Measurements from ENCODE around the gene ZNF146.
"Not testable (repeated sequence)": the region's sequence is repeated elsewhere in the genome, so short reads cannot be mapped to it uniquely, and the experiment has no call there.

The ZNF146 gene

GRCh38 chr19:36214386-36215275, at the start of gene ZNF146, which contains the start of gene ZNF565:
Gene ZNF146, plus strand, starts transcription at chr19:36215106. Its CDS starts 21,335 bp downstream, at chr19:36236441.
Gene ZNF565, minus strand, starts transcription at chr19:36214665. Its CDS starts 12,680 bp downstream, at chr19:36201985.
- DNase-seq: peak; percentile 99

DNA sequence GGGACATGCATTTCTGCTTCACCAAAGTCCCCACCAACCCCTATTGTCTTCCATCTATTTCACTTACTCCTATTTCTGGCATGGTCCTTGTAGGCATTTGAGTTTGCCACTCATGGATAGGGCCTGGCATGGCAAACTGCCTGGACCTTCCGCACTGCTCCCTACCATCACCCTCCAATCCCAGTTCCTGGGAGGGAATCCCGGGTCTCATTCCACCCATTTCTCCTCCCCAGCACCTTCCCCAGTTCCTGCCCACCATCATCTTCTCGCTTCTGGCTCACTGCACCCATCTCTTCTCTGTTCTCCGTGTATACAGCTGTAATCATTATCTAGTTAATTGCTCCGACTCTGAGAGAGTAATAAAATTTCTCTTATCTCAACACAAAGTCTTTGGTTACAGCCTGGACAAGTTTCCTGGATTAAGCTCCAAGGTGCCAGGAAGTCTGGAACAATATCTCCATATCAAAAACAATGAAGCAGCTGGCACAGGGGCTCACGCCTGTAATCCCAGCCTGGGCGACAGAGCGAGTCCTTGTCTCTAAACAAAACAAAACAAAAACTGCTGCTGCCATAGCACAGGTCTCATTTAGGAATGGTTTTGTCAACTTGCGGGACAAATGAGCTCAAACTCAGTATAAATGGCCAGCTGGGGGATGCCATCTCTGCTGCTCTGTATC, 45.7 kb upstream of the ZNF146 start:
- no peak for DNase-seq

DNA sequence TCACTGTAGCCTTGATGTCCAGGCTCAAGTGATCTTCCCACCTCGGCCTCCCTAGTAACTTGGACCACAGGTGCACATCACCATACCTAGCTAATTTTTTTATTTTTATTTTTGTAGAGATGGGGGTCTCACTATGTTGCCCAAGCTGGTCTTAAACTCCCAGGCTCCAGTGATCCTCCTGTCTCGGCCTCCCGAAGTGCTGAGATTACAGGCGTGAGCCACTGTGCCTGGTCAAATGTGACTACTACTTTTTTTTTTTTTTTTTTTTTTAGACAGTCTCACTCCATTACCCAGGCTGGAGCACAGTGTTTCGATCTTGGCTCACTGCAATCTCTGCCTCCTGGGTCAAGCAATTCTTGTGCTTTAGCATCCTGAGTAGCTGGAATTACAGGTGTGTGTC, 42.1 kb upstream of the ZNF146 start:
- no peak for DNase-seq

- not testable (repeated sequence) for DNase-seq
These were observed 41.1 kb upstream of the ZNF146 start for GRCh38 chr19:36173846-36174245.

- not testable (repeated sequence) for DNase-seq
These were observed 35.8 kb upstream of the ZNF146 start for GRCh38 chr19:36179077-36179476.

DNA sequence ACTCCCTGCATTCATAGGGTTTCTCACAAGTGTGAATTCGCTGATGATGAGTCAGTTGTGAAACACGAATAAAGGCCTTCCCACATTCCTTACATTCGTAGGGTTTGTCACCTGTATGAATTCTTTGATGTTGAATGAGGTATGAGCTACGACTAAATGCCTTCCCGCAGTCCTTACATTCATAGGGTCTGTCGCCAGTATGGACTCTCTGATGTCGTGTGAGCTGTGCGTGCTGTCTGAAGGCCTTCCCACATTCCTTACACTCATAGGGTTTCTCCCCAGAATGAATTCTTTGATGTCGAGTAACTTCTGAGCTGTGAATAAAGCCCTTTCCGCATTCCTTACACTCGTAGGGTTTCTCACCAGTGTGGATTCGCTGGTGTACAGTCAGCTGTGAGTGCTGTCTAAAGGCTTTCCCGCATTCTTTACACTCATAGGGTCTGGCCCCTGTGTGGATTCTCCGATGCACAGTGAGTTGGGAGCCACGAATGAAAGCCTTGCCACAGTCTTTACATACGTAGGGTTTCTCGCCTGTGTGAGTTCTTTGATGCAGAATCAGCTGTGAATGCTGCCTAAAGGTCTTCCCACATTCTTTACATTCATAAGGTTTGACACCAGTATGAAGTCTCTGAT, 32.2 kb upstream of the ZNF146 start:
- DNase-seq: no peak

GRCh38 chr19:36183245-36183628, 31.7 kb upstream of the ZNF146 start:
- DNase-seq: no peak

DNA sequence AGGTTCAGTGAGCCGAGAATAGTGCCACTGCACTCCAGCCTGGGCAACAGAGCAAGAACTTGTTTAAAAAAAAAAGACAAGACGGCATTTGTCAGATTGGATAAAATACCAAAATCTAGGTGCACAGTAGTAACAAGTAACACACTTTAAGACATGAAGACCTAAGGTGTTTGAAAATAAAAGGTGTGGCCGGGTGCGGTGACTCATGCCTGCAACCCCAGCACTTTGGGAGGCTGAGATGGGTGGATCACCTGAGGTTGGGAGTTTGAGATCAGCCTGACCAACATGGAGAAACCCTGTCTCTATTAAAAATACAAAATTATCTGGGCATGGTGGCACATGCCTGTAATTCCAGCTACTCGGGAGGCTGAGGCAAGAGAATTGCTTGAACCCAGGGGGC, 28.2 kb upstream of the ZNF146 start:
- DNase-seq: not testable (repeated sequence)

GRCh38 chr19:36196249-36196648, 18.7 kb upstream of the ZNF146 start:
- DNase-seq: no peak

GRCh38 chr19:36198119-36198518, 16.8 kb upstream of the ZNF146 start:
- DNase-seq: no peak

GRCh38 chr19:36201684-36202083, 13.2 kb upstream of the ZNF146 start:
- DNase-seq: no peak

GRCh38 chr19:36203293-36203692, 11.6 kb upstream of the ZNF146 start:
- no peak for DNase-seq

GRCh38 chr19:36207605-36208252, 7.2 kb upstream of the ZNF146 start:
- no peak for DNase-seq

DNA sequence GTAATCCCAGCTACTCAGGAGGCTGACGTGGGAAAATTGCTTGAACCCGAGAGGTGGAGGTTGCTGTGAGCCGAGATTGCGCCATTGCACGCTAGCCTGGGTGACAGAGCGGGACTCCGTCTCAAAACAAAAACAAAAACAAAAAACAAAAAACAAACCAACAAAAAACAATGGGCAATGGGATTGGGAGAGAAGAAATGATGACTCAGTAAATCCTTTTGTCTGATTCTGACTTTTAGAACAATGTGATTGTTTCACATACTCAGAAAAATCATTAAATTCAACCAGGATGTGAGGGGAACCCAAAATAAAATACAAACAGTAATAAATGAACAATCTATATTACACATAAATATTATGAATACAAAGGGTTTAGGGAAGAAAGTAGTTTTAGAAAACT, 5.5 kb upstream of the ZNF146 start:
- DNase-seq: no peak

- DNase-seq: no peak
These were observed 4.4 kb upstream of the ZNF146 start for GRCh38 chr19:36210497-36210896.

DNA sequence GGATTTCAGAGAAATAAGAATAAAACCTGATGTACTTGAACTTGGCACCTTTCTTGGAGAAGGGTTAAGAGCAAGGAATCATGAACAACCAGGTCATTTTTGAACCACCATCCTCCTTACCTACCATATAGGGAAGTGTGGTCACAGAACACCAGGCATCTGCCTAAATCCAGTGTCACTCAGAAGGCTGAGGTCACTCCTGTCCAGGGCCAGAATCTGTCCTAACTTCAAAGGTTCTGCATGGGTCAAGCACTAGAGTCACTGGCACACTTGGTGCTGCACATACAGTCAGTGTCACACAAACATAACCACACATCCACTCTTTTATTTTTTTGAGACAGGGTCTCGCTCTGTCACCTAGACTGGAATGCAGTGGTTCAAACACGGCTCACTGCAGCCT, 2.0 kb upstream of the ZNF146 start:
- no peak for DNase-seq

DNA sequence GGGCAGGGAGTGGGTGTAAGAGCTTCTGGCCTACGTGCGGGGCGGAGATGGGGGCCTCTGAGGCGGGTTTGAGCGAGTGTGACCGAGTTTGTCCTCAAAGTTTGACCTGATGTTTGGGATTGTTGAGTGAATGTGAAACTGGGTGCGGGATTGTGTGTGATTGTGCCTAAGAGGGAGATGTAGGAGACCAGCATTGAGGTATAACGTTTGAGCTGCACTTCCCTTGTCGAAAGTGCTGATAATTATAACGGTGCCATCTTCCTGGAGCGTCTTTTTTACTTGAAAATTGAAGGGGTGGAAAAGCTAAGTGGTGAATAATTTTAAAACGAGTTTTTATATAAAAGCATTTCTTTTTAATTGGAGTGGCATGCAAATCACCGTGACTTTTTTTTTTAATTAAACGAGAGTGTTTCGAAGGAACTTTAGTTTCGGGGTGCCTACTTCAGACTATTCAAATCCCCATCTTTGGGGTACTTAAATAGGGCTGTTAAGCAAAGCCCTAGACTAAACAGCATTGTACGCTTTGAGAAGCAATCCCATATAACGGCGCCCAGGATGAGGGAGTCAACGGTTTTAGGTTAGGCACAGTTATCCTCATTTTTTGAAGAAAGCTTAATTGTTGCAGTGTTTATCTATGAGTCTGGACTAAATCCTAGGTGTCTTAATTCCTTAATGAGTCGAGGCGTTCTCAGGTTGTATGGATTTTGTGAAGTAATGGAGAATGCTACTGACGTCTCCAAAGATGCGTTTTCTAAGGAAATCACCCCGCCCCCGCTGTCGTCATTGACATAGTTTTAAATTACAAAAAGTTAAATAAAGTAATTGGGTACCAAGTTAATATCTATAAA, 594 bp downstream of the ZNF146 start:
- DNase-seq: no peak

DNA sequence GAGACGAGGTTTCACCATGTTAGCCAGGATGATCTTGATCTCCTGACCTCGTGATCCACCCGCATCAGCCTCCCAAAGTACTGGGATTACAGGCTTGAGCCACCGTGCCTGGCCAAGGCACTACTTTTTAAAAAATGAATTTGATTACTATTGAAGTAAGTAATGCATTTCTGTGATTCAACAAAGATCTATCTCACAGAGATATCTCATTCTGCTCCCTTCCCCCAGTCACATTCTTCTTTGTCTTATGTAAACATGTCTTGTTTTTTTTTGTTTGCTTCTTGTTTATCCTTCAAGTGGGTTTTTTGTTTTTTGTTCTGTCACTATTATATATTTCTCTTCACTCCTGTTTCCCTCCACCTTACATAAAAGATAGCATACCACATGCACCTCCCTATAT, 6.6 kb downstream of the ZNF146 start:
- DNase-seq: no peak

GRCh38 chr19:36222503-36222902, 7.6 kb downstream of the ZNF146 start:
- DNase-seq: no peak

GRCh38 chr19:36225219-36225892, 10.4 kb downstream of the ZNF146 start:
- DNase-seq: no peak

DNA sequence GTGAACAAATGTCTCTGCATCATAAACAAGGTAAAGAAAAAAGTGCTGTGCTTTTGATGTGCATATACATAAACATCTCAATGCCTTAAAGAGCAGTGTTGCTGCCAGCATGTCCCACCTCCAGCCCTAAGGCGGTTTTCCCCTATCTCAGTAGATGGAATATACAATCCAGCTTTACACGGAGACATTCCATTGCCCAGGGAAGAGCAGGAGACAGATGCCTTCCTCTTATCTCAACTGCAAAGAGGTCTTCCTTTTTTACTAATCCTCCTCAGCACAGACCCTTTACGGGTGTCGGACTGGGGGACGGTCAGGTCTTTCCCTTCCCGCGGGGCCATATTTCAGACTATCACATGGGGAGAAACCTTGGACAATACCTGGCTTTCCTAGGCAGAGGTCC, 18.7 kb downstream of the ZNF146 start:
- not testable (repeated sequence) for DNase-seq
